Measurements from ENCODE around the gene CLEC2A. TPM values are rescaled to one million over a fixed set of nuclear protein-coding genes. Genes with fewer than 3 reads are reported as not detected.

The CLEC2A gene
- total RNA-seq, 3 donors from 2014 or later: not detected

GRCh38 chr12:9919443-9919842 is 12.7 kb downstream of the CLEC2A start:
- Mint-ChIP-seq H3K4me1 (ENCODE audit: low read depth) (peaks cover 7% of the 10 kb centered on the region), H3K27me3 (ENCODE audit: low read depth) (no peaks in the 10 kb centered on the region), H3K36me3 (ENCODE audit: insufficient read depth) (no peaks in the 10 kb centered on the region), H3K4me3 (no peak overlapping the region), H3K9me3 (no peaks in the 10 kb centered on the region)
- ATAC-seq (no peak), DNase-seq (no peak)

GRCh38 chr12:9911708-9912107 is 20.5 kb downstream of the CLEC2A start:
- H3K27me3 Mint-ChIP-seq (ENCODE audit: low read depth): no peaks in the 10 kb centered on the region
- no peaks in the 10 kb centered on the region for H3K36me3 Mint-ChIP-seq (ENCODE audit: insufficient read depth)

GRCh38 chr12:9910716-9911421 is 21.3 kb downstream of the CLEC2A start:
- H3K36me3 Mint-ChIP-seq (ENCODE audit: insufficient read depth): no peaks in the 10 kb centered on the region
- H3K9me3 Mint-ChIP-seq: peaks cover 26% of the 10 kb centered on the region
- ATAC-seq: no peak
- peaks cover 27% of the 10 kb centered on the region for H3K4me1 Mint-ChIP-seq (ENCODE audit: low read depth)
- H3K4me3 Mint-ChIP-seq: no peak overlapping the region
- no peaks in the 10 kb centered on the region for H3K27me3 Mint-ChIP-seq (ENCODE audit: low read depth)
- DNase-seq: no peak

More at GRCh38 chr12:9911708-9912107, 20.5 kb downstream of the CLEC2A start:
- H3K9me3 Mint-ChIP-seq: peaks cover 24% of the 10 kb centered on the region
- DNase-seq (no peak), ATAC-seq (no peak)
- H3K4me1 Mint-ChIP-seq (ENCODE audit: low read depth): peaks cover 19% of the 10 kb centered on the region
- H3K4me3 Mint-ChIP-seq: no peak overlapping the region

- Mint-ChIP-seq H3K27me3 (ENCODE audit: low read depth) (no peaks in the 10 kb centered on the region), H3K9me3 (peaks cover 26% of the 10 kb centered on the region), H3K36me3 (ENCODE audit: insufficient read depth) (no peaks in the 10 kb centered on the region), H3K4me3 (no peak overlapping the region), H3K4me1 (ENCODE audit: low read depth) (peaks cover 30% of the 10 kb centered on the region)
- DNase-seq (no peak), ATAC-seq (no peak)
Measured at GRCh38 chr12:9909724-9910123, 22.4 kb downstream of the CLEC2A start.

- Mint-ChIP-seq H3K36me3 (ENCODE audit: insufficient read depth) (no peaks in the 10 kb centered on the region), H3K9me3 (peaks cover 29% of the 10 kb centered on the region), H3K4me1 (ENCODE audit: low read depth) (peaks cover 30% of the 10 kb centered on the region), H3K27me3 (ENCODE audit: low read depth) (no peaks in the 10 kb centered on the region), H3K4me3 (no peak overlapping the region)
- ATAC-seq (no peak), DNase-seq (no peak)
Measured at GRCh38 chr12:9908350-9908749, 23.8 kb downstream of the CLEC2A start.

- H3K36me3 Mint-ChIP-seq (ENCODE audit: insufficient read depth): no peaks in the 10 kb centered on the region
- DNase-seq: no peak
- H3K27me3 Mint-ChIP-seq (ENCODE audit: low read depth): no peaks in the 10 kb centered on the region
- H3K4me1 Mint-ChIP-seq (ENCODE audit: low read depth): peaks cover 28% of the 10 kb centered on the region
- ATAC-seq: no peak
- H3K9me3 Mint-ChIP-seq: peaks cover 33% of the 10 kb centered on the region
- H3K4me3 Mint-ChIP-seq: no peak overlapping the region
Measured at GRCh38 chr12:9907769-9908168, 24.4 kb downstream of the CLEC2A start.

- H3K4me1 Mint-ChIP-seq (ENCODE audit: low read depth): peaks cover 26% of the 10 kb centered on the region
- peak overlapping the region; percentile 53 for H3K4me3 Mint-ChIP-seq
- ATAC-seq: peak; percentile 96 to 99
Measured at GRCh38 chr12:9906873-9907272, 25.3 kb downstream of the CLEC2A start.

GRCh38 chr12:9902539-9903228 is 29.5 kb downstream of the CLEC2A start:
- Mint-ChIP-seq H3K4me3 (no peak overlapping the region), H3K4me1 (ENCODE audit: low read depth) (peaks cover 20% of the 10 kb centered on the region), H3K9me3 (peaks cover 19% of the 10 kb centered on the region), H3K27me3 (ENCODE audit: low read depth) (no peaks in the 10 kb centered on the region), H3K36me3 (ENCODE audit: insufficient read depth) (peaks cover 2% of the 10 kb centered on the region)
- ATAC-seq (no peak), DNase-seq (no peak)

More at GRCh38 chr12:9906873-9907272, 25.3 kb downstream of the CLEC2A start:
- H3K36me3 Mint-ChIP-seq (ENCODE audit: insufficient read depth): peaks cover under 1% of the 10 kb centered on the region
- no peaks in the 10 kb centered on the region for H3K27me3 Mint-ChIP-seq (ENCODE audit: low read depth)
- H3K9me3 Mint-ChIP-seq: peaks cover 34% of the 10 kb centered on the region
- DNase-seq: peak; percentile 30

- H3K36me3 Mint-ChIP-seq (ENCODE audit: insufficient read depth): peaks cover 2% of the 10 kb centered on the region
- H3K4me3 Mint-ChIP-seq: no peak overlapping the region
Measured at GRCh38 chr12:9900930-9901329, 31.2 kb downstream of the CLEC2A start.

GRCh38 chr12:9899209-9899608 is 33.0 kb downstream of the CLEC2A start:
- H3K9me3 Mint-ChIP-seq: peaks cover 15% of the 10 kb centered on the region
- no peak overlapping the region for H3K4me3 Mint-ChIP-seq
- no peak for DNase-seq
- no peaks in the 10 kb centered on the region for H3K4me1 Mint-ChIP-seq (ENCODE audit: low read depth)
- H3K36me3 Mint-ChIP-seq (ENCODE audit: insufficient read depth): peaks cover 2% of the 10 kb centered on the region
- ATAC-seq: no peak
- no peaks in the 10 kb centered on the region for H3K27me3 Mint-ChIP-seq (ENCODE audit: low read depth)

More at GRCh38 chr12:9900930-9901329, 31.2 kb downstream of the CLEC2A start:
- peaks cover 15% of the 10 kb centered on the region for H3K9me3 Mint-ChIP-seq
- ATAC-seq (no peak), DNase-seq (no peak)
- H3K27me3 Mint-ChIP-seq (ENCODE audit: low read depth): no peaks in the 10 kb centered on the region
- H3K4me1 Mint-ChIP-seq (ENCODE audit: low read depth): peaks cover 2% of the 10 kb centered on the region

GRCh38 chr12:9897535-9897934 is 34.6 kb downstream of the CLEC2A start:
- Mint-ChIP-seq H3K36me3 (ENCODE audit: insufficient read depth) (peaks cover 2% of the 10 kb centered on the region), H3K27me3 (ENCODE audit: low read depth) (no peaks in the 10 kb centered on the region), H3K4me3 (no peak overlapping the region), H3K9me3 (peaks cover 4% of the 10 kb centered on the region), H3K4me1 (ENCODE audit: low read depth) (no peaks in the 10 kb centered on the region)
- ATAC-seq (no peak), DNase-seq (no peak)

GRCh38 chr12:9895215-9895971 is 36.8 kb downstream of the CLEC2A start:
- ATAC-seq (no peak), DNase-seq (no peak)
- no peaks in the 10 kb centered on the region for H3K27me3 Mint-ChIP-seq (ENCODE audit: low read depth)
- H3K4me3 Mint-ChIP-seq: no peak overlapping the region
- H3K9me3 Mint-ChIP-seq: no peaks in the 10 kb centered on the region
- H3K4me1 Mint-ChIP-seq (ENCODE audit: low read depth): no peaks in the 10 kb centered on the region
- no peaks in the 10 kb centered on the region for H3K36me3 Mint-ChIP-seq (ENCODE audit: insufficient read depth)

- ATAC-seq (no peak), DNase-seq (no peak)
- no peaks in the 10 kb centered on the region for H3K9me3 Mint-ChIP-seq
- no peaks in the 10 kb centered on the region for H3K36me3 Mint-ChIP-seq (ENCODE audit: insufficient read depth)
- H3K4me1 Mint-ChIP-seq (ENCODE audit: low read depth): peaks cover 6% of the 10 kb centered on the region
- H3K27me3 Mint-ChIP-seq (ENCODE audit: low read depth): no peaks in the 10 kb centered on the region
- H3K4me3 Mint-ChIP-seq: no peak overlapping the region
Measured at GRCh38 chr12:9888665-9889273, 43.4 kb downstream of the CLEC2A start.

GRCh38 chr12:9883175-9883574 is 49.0 kb downstream of the CLEC2A start:
- Mint-ChIP-seq H3K4me1 (ENCODE audit: low read depth) (peaks cover 2% of the 10 kb centered on the region), H3K27me3 (ENCODE audit: low read depth) (no peaks in the 10 kb centered on the region), H3K9me3 (no peaks in the 10 kb centered on the region), H3K4me3 (no peak overlapping the region), H3K36me3 (ENCODE audit: insufficient read depth) (no peaks in the 10 kb centered on the region)
- ATAC-seq (no peak), DNase-seq (no peak)
